HG02884 (cell line): ENCODE measurements around the gene RSPH1.

Source experiments
- ATAC-seq: cut with Tn5 transposase; IDR thresholded peaks from one replicate; pipeline ENCODE4 v1.9.1; 2021; ENCODE audit warnings: mild to moderate bottlenecking, moderate library complexity; ENCODE audit not compliant: unreplicated experiment

Gene RSPH1

DNA sequence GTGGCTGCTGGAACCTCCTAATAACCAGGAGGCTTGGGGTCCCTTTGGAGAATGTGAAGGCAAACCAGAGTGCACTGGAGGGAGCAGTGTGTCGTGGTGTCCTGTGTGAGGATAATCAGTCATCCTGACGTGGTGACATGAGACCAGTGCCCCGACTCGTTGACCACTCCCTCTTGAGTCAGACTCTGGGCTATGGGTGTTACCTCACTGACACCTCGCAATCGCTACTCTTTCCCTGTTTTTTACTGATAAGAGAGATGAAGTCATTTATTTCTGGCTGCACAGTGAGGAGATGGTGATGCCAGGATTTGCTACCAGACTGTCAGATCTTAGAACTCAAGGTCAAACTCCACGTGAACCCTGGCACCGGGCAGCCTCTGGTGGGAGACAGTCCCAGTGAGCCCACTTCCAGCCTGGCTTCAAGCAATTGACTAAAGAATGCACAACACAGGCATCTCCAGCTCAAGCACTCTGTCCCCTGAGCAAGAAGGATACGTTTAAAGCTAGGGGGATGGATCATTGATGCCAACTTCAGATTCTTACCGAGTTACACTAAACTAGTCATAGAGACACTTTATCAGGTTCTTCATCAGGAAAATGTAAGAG is 62.0 kb downstream of the RSPH1 start:
- no peak for ATAC-seq

DNA sequence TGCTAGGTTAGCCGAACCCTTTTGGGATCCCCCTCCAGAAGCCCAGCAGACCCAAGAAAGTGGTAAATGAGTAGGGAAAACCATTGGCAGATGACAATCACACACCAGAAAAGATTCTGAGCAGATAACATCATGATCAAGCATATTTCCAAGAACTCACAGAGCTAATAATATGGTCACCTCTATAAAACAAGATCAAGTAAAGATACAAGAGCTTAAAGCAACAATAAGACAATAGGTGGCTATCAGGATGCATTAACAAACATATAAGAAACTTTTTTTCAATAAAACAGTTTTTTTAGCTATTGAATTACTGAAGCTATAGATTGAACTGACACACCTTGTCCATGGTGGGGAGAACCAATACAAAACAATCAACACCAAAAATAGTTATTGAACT is 63.3 kb downstream of the RSPH1 start:
- no peak for ATAC-seq

DNA sequence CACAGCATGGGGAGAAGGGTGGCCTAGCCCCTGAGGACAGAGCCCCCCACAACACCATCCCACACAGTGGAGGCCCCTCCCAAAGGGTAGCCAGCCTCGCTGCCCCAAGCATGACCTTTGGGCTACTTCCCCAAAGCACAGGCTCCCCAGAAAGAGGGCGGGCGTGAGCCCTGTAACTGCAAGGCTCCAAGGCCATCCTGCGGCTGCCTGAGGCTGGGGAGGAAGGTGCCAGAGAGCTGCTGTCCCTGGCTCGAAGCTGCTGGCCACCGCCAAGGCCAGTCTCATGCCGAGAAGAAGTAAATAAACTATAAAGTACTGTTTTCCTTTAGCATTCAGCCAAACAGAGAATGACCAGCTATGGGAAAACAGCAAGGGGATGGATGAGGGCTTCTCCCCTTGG is 64.8 kb downstream of the RSPH1 start:
- no peak for ATAC-seq

DNA sequence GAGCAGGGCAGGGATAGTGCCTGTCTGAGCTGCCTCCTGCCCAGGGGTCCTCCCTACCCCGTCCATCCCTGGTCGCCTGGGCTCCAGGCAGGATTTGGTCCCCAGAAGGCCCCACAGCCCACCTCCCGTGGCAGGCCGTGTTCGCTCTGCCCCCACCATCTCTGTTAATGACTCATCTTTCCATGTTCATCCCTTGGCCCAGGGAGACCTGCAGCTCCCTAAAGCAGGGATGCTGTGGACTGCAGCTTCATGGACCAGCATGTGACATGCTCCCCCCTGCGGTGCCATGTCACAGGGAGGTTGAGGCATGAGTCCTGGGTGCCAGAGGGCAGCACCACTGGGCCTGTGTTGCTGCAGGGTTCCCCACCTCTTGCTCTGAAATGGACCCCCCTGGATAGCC is 65.5 kb downstream of the RSPH1 start:
- ATAC-seq, result no peak

DNA sequence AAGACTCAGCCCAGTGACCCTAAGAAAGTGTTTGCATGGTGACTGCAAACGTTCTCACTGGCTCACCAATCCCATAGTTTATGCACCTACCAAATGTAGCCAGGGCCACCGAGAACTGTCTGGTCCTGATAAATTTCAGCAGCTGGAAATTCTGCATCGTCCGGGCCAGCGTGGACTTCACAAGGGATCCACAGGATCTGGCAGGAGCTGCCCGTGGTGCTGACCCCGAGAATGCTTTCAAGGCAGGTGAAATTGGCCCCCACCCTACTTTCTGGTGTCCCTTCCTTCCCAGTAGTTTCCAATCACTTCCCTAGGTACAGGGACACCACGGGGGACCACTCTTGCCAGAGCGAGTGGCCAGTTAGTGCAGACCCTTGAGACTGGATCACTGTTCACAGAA is 66.2 kb downstream of the RSPH1 start:
- no peak for ATAC-seq

DNA sequence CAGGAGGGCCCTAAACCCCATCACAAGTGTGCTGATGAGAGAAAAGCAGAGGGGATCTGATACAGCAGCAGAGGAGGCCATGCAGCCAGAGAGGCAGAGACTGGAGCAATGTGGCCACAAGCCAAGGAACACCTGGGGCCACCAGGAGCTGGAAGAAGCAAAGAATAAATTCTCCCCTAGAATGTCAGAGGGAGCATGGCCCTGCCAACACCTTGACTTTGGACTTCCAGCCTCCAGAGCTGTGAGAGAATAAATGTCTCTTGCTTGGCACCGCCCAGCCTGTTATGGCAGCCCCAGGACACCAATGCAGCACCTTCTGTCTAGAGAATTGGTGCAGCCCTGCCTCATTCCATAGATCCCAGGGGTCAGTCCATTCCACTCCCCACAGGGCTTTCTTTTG is 67.0 kb downstream of the RSPH1 start:
- ATAC-seq, result no peak

DNA sequence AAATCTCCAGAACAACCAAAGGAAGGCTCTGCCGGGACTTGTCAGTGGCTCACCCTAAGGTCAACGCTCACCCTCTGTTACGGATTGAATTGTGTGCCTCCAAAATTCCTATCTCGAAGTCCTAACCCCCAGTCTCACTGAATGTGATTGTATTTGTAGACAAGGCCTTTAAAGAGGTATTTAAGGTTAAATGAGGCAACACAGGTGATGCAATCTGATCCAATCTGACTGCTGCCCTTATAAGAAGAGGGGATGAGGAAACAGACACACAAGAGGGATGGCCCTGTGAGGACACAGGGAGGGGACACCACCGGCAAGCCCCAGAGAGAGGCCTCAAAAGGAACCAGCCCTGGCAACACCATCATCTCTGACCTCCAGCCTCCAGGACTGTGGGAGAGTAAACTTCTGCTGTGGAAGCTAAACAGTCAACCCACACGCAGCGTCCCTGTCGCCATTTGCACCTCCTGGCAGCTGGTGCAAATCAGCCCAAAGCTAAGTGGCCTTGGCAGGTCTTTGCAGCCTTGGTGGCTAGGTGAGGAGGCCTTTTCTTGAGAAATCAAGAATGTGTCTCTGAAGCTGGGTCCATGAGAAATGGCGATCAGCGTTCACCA is 68.1 kb downstream of the RSPH1 start:
- no peak for ATAC-seq

DNA sequence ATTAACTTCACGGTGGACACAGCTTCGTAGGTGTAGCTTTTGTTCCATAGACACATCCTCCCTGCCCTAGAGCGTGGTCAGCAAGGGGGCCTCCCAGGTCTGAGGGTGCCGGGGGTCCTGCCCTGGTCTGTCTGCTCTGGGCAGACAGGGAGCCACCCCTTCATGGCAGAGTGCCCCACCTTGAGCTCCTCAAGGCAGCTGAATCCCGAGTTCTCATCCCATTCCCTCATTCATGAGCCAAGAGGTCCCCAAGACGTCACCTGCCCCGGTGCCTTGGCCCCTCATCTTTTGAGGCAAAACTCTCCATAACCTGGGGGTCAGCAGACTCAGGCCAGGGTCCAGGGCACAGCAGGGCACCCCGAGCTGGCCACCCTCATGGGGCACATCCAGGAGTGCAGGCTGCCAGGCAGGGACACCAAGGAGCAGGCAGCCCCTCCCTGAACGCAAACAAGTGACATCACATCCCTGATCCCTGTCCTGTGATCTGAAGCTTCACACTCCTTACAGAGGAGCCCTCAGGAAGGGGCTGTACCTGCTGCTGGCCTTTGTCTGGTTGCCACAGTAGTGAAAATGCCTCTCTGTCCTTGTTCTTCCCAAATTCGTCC is 69.0 kb downstream of the RSPH1 start:
- ATAC-seq, result no peak

DNA sequence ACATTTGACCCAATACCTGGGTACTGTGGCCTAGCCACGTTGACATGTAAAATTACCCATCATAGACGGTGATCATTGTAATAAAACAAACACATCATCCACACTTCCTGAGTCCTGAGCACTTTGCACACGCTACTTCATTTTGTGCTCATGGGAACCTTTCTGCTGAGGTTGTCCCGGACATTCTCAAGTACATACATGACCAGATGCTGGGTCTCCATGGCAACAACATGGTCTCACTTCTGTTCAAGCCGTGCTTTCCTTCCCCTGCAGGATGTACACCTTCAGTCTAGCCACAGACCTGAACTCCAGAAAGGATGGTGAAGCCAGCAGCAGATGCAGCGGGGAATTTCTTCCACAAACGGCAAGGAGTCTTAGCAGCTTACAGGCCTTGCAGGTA is 69.6 kb downstream of the RSPH1 start:
- ATAC-seq, result no peak

DNA sequence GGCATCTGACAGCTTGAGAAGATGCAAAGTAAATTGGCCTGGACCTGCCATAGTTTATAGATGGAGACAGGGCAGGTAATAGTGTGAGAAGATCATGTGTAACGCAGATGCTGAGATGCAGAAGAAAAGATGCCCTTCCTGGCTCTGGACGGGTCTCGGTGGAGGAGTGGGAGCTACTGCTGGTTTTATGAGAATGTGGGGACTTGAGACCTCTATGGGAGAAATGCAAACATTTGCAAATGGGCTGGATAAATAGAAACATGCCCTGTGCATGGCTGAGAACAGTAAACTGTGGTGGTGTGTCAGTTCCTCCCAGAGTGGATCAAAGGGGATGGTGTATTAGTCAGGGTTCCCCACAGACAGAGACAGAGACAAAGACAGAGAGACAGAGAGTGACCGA is 70.4 kb downstream of the RSPH1 start:
- ATAC-seq, result no peak

DNA sequence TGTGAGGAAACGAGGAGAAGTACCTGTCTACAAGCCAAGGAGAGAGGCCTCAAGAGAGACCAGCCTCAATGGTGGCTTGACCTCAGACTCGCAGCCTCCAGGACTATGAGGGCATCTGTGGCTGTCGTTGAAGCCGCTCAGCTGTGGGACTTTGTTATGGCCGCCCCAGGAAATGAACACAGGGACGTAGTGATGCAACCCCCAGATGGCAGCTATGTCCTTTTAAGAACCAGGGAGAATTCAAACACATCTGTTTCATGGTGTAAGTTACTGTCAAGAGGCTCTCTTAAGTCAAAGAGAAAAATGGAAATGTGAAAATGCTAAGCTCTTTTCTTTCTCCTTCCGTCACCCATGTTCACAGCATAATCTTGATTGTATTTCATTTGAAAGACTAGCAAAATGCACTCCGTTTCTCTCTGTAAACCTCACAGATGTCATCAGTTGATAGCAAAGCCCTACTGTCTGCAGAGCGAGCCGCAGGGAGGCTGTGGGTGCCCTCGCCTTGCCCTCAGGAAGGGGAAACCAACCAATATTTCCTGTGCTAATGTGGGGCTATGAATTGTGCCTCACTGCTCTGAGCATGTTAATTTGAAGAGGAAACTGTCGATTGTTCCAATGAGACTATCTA is 71.0 kb downstream of the RSPH1 start:
- no peak for ATAC-seq

DNA sequence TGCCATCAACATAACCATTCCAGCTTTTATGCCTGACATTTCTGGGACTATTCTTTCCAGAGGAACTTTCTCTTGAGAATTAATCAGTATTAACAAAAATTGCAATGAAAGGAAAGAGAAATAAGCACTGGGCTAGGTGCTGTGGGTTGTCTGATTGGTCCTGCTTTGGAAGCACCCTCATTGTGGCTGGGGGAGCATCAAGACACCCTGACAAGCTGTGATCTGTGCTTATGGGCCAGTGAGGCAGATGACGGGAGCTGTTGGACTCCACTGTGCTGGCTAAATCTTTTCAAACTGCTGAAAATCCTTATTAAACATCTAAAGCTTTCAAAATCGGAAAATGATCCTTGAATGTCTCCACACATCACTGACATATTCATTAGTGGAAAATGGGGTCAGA is 72.3 kb downstream of the RSPH1 start:
- no peak for ATAC-seq

DNA sequence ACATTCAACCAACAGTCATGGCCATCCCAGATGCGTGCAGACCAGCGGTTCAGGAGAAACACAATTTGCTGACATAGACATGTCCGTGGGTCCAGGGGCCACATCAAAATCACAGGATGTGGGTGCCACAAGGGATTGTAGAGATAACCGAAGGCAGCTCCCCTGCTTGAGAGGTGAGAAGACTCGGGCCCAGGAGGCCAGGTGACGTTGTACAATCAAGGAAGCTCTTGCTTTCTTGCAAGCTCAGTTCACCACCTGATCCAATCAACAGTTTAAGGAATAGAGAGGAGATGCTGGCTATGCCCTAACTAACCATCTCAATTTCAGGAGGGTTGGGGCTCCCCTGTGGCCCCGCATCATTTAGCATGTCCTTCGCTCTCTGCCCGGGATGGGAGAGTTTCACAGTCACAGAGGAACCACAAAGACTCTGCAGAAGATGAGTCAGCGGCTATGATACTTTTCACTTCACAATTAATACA is 72.8 kb downstream of the RSPH1 start:
- ATAC-seq, result no peak
